ENCODE measurements around the gene DMRT1. TPM values are rescaled to one million over a fixed set of nuclear protein-coding genes. Genes with fewer than 3 reads are reported as not detected.

DMRT1 gene
- total RNA-seq, 6 experiments from 2014 or later, result not detected

DNA sequence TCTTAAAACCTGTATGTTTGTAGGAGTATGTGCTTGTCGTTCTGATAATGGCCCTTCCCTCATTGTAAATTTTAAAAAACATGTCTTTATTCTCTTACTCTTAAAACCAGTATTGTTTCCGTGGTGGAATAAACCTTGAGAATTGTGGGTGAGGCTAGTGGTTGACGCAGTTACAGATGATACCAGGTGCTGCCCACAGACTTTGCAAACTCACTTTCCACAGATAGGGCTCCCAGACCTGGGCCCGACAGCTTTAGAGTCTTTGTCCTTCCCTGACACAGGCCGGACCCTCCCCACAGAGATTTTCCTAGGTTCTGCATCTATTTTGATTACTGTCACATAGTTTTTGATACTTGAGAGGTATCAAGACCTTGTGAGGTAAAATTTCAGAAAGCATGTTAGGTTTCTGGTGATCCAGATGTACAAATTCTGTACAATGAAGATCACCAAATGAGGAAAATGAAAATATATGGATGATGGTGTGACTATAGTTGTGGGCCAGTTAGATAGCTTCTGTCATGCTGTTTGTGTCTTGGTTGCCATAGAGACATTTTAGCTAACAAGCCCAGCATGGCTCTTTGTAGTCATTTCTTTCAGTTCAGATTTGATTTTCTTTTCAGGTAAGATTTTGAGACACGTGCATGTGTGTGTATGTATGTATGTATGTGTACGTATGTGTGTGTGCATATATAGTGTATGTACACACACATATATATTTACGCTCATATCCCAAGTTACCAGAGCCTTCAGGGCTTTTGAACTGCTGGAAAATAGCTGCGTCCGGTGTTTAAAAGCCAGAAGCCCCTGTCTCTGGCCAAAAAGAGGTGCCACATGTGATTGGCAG lies 33.8 kb downstream of the DMRT1 start:
- TF ChIP-seq CTCF (IDR thresholded peaks at IDR 0.05), result no peak
- no peak overlapping the region for H3K27ac Mint-ChIP-seq
- no peaks in the 10 kb centered on the region for H3K9me3 Mint-ChIP-seq
- no peak overlapping the region for H3K4me3 Mint-ChIP-seq
- peaks cover 14% of the 10 kb centered on the region for H3K27me3 Mint-ChIP-seq (ENCODE audit: insufficient read depth)
- H3K36me3 Mint-ChIP-seq (ENCODE audit: low read depth), result no peaks in the 10 kb centered on the region
- H3K4me1 Mint-ChIP-seq (ENCODE audit: low read depth), result no peaks in the 10 kb centered on the region
- DNase-seq, result no peak

- Mint-ChIP-seq H3K9me3 (no peaks in the 10 kb centered on the region), H3K36me3 (ENCODE audit: low read depth) (no peaks in the 10 kb centered on the region), H3K27me3 (ENCODE audit: insufficient read depth) (peaks cover 14% of the 10 kb centered on the region), H3K4me1 (ENCODE audit: low read depth) (no peaks in the 10 kb centered on the region), H3K4me3 (no peak overlapping the region), H3K27ac (no peak overlapping the region)
- DNase-seq, result no peak
- TF ChIP-seq CTCF (IDR thresholded peaks at IDR 0.05), result no peak
These were observed 34.9 kb downstream of the DMRT1 start for GRCh38 chr9:876425-876824.

GRCh38 chr9:878239-878638 lies 36.7 kb downstream of the DMRT1 start:
- no peak for DNase-seq
- peaks cover 22% of the 10 kb centered on the region for H3K27me3 Mint-ChIP-seq (ENCODE audit: insufficient read depth)
- no peaks in the 10 kb centered on the region for H3K4me1 Mint-ChIP-seq (ENCODE audit: low read depth)
- H3K9me3 Mint-ChIP-seq, result no peaks in the 10 kb centered on the region
- no peaks in the 10 kb centered on the region for H3K36me3 Mint-ChIP-seq (ENCODE audit: low read depth)
- no peak overlapping the region for H3K27ac Mint-ChIP-seq
- TF ChIP-seq CTCF (IDR thresholded peaks at IDR 0.05), result no peak
- H3K4me3 Mint-ChIP-seq, result no peak overlapping the region

- no peaks in the 10 kb centered on the region for H3K4me1 Mint-ChIP-seq (ENCODE audit: low read depth)
- no peak overlapping the region for H3K4me3 Mint-ChIP-seq
- H3K27ac Mint-ChIP-seq, result no peak overlapping the region
- DNase-seq, result no peak
- H3K9me3 Mint-ChIP-seq, result no peaks in the 10 kb centered on the region
- H3K36me3 Mint-ChIP-seq (ENCODE audit: low read depth), result no peaks in the 10 kb centered on the region
- no peak for TF ChIP-seq CTCF (IDR thresholded peaks at IDR 0.05)
- H3K27me3 Mint-ChIP-seq (ENCODE audit: insufficient read depth), result peaks cover 23% of the 10 kb centered on the region
These were observed 39.2 kb downstream of the DMRT1 start for GRCh38 chr9:880725-881124.

GRCh38 chr9:882416-882924 lies 41.0 kb downstream of the DMRT1 start:
- no peaks in the 10 kb centered on the region for H3K36me3 Mint-ChIP-seq (ENCODE audit: low read depth)
- TF ChIP-seq CTCF (IDR thresholded peaks at IDR 0.05), result peak; percentile 23; the same call in 1 of the 2 replicates
- H3K4me3 Mint-ChIP-seq, result no peak overlapping the region
- H3K27me3 Mint-ChIP-seq (ENCODE audit: insufficient read depth), result peaks cover 14% of the 10 kb centered on the region
- H3K9me3 Mint-ChIP-seq, result no peaks in the 10 kb centered on the region
- no peak overlapping the region for H3K27ac Mint-ChIP-seq
- DNase-seq, result no peak
- no peaks in the 10 kb centered on the region for H3K4me1 Mint-ChIP-seq (ENCODE audit: low read depth)
